Keratinocyte (primary cell): ENCODE results near the gene CHL1. TPM values are rescaled to one million over a fixed set of nuclear protein-coding genes. Genes with fewer than 3 reads are reported as not detected.

Source experiments
- DNase-seq: peaks from one replicate; pipeline ENCODE4 v3.0.0-alpha.2; 2011; ENCODE audit warnings: low read depth, missing footprints, low spot score
- FAIRE-seq: peaks from 2 replicates; lab custom pipeline; 2011; peaks lifted over from hg19 to GRCh38; lab: Jason Lieb, UNC
- H2AFZ ChIP-seq: 2 replicates; pipeline ENCODE4 v1.6.0; 2012; ENCODE audit warnings: low read length, control low read depth, inconsistent platforms; ENCODE audit not compliant: control insufficient read depth
- H3K27ac ChIP-seq: 2 replicates; pipeline ENCODE4 v1.5.1; 2011; ENCODE audit warnings: low read length; ENCODE audit not compliant: control insufficient read depth, insufficient read depth
- H3K27me3 ChIP-seq: 3 replicates; pipeline ENCODE4 v1.6.0; 2011; ENCODE audit warnings: low read length; ENCODE audit not compliant: control insufficient read depth, insufficient read depth; ENCODE audit errors: extremely low read depth
- H3K36me3 ChIP-seq, 2 experiments: 2 replicates in 1 of 2; 3 replicates in 1 of 2; pipeline ENCODE4 v1.5.1; 2011; ENCODE audit warnings: low read length in 2 of 2, mild to moderate bottlenecking in 1 of 2; ENCODE audit not compliant: control insufficient read depth in 2 of 2, insufficient read depth in 2 of 2; ENCODE audit errors: extremely low read depth in 1 of 2
- H3K4me1 ChIP-seq: 3 replicates; pipeline ENCODE4 v1.5.1; 2011; ENCODE audit warnings: low read length; ENCODE audit not compliant: control insufficient read depth, insufficient read depth; ENCODE audit errors: extremely low read depth
- H3K4me2 ChIP-seq: 3 replicates; pipeline ENCODE4 v1.6.0; 2011; ENCODE audit warnings: low read depth, low read length; ENCODE audit not compliant: control insufficient read depth, insufficient read depth; ENCODE audit errors: extremely low read depth
- H3K4me3 ChIP-seq, 3 experiments: fragments of 200-600 bp in 1 of 3; sonication (generic) in 1 of 3; 2 replicates in 2 of 3; 3 replicates in 1 of 3; pipeline ENCODE4 v1.5.1; 2011 to 2016; ENCODE audit warnings: low read length in 3 of 3, mild to moderate bottlenecking in 3 of 3, control low read depth in 2 of 3, inconsistent platforms in 1 of 3, low read depth in 1 of 3, mixed read lengths in 1 of 3, mixed run types in 1 of 3, moderate library complexity in 1 of 3; ENCODE audit not compliant: control insufficient read depth in 2 of 3, insufficient read depth in 2 of 3; ENCODE audit errors: extremely low read depth in 1 of 3
- H3K79me2 ChIP-seq: 2 replicates; pipeline ENCODE4 v1.6.0; 2012; ENCODE audit warnings: low read length; ENCODE audit not compliant: control insufficient read depth, insufficient read depth
- H3K9ac ChIP-seq: 3 replicates; pipeline ENCODE4 v1.6.0; 2011; ENCODE audit warnings: low read length; ENCODE audit not compliant: control insufficient read depth, insufficient read depth; ENCODE audit errors: extremely low read depth
- H3K9me1 ChIP-seq: 3 replicates; pipeline ENCODE4 v1.6.0; 2011; ENCODE audit warnings: low read length; ENCODE audit not compliant: control insufficient read depth, insufficient read depth; ENCODE audit errors: extremely low read depth
- H3K9me3 ChIP-seq: 2 replicates; pipeline ENCODE4 v1.5.1; 2012; ENCODE audit warnings: low read depth, low read length; ENCODE audit not compliant: control insufficient read depth
- H4K20me1 ChIP-seq: 3 replicates; pipeline ENCODE4 v1.6.0; 2011; ENCODE audit warnings: low read length; ENCODE audit not compliant: control insufficient read depth, insufficient read depth; ENCODE audit errors: extremely low read depth
- CTCF ChIP-seq, 3 experiments: IDR thresholded peaks in 1 of 3; conservative IDR thresholded peaks in 1 of 3; optimal IDR thresholded peaks in 1 of 3; 2 replicates in 2 of 3; 3 replicates in 1 of 3; pipeline versions ENCODE3 to v1.5.1; 2011; ENCODE audit warnings: low read length in 3 of 3, mild to moderate bottlenecking in 3 of 3, moderate library complexity in 2 of 3, control low read depth in 1 of 3, inconsistent platforms in 1 of 3; ENCODE audit not compliant: insufficient read depth in 2 of 3; ENCODE audit errors: extremely low read depth in 1 of 3
- EZH2 ChIP-seq: IDR thresholded peaks from one replicate; pipeline ENCODE4 v1.6.1; 2012; ENCODE audit warnings: inconsistent platforms, mild to moderate bottlenecking, low read length, moderate library complexity
- dilution Hi-C: fragments of 300-500 bp; cut with MboI; formaldehyde crosslinking; loops from one replicate; pipeline ENCODE4 v1.7.0; 2020; ENCODE audit warnings: low sequenced_read_pairs; ENCODE audit not compliant: extremely low pct_ligation_motif_present
- polyA plus RNA-seq, 5 experiments: library from polyadenylated mRNA; depleted of rRNA in 3 of 5; stranded (reverse) in 3 of 5; stranded (forward) in 1 of 5; unstranded in 1 of 5; fragments of >200 nt; gene quantifications; 1 replicate in 1 of 5; 2 replicates in 3 of 5; 3 replicates in 1 of 5; pipeline versions ENCODE4 v1.2.1 to v1.2.3, GENCODE V29; 2011 to 2012; ENCODE audit warnings: missing spikeins in 2 of 5, low read depth in 1 of 5, low replicate concordance in 1 of 5

CHL1 gene
- polyA plus RNA-seq, 1 donor (not counting 4 experiments of a cell fraction or from before 2014, with no cell fraction given): 0.04 TPM

GRCh38 chr3:274927-275326 is 78.4 kb downstream of the CHL1 start:
- dilution Hi-C loops: no loop called here
- TF ChIP-seq EZH2: no peak
- no peak for TF ChIP-seq CTCF (optimal IDR thresholded peaks at IDR 0.05 in 1 of 3, IDR thresholded peaks at IDR 0.05 in 1 of 3, conservative IDR thresholded peaks at IDR 0.05 in 1 of 3; ENCODE audit: extremely low read depth in 1 of 3, insufficient read depth in 2 of 3, low read length in 3 of 3)
- Histone ChIP-seq H3K4me1 (no peaks in the 10 kb centered on the region), H3K9ac (no peak overlapping the region), H2AFZ (no peak overlapping the region), H3K4me3 (no peak overlapping the region), H3K9me3 (no peaks in the 10 kb centered on the region), H3K4me2 (no peak overlapping the region), H3K36me3 (no peaks in the 10 kb centered on the region), H3K9me1 (no peaks in the 10 kb centered on the region), H3K27me3 (no peaks in the 10 kb centered on the region), H3K27ac (no peak overlapping the region), H4K20me1 (no peaks in the 10 kb centered on the region), H3K79me2 (no peaks in the 10 kb centered on the region)
- FAIRE-seq: no peak
- DNase-seq: no peak

- no peaks in the 10 kb centered on the region for H3K9me3 ChIP-seq
- no peak overlapping the region for H3K9ac ChIP-seq
- H3K9me1 ChIP-seq: no peaks in the 10 kb centered on the region
- H4K20me1 ChIP-seq: no peaks in the 10 kb centered on the region
- no peak for FAIRE-seq
- no peak overlapping the region for H2AFZ ChIP-seq
- no peaks in the 10 kb centered on the region for H3K4me1 ChIP-seq
- TF ChIP-seq EZH2 (no peak), CTCF (optimal IDR thresholded peaks at IDR 0.05 in 1 of 3, IDR thresholded peaks at IDR 0.05 in 1 of 3, conservative IDR thresholded peaks at IDR 0.05 in 1 of 3; ENCODE audit: extremely low read depth in 1 of 3, insufficient read depth in 2 of 3, low read length in 3 of 3) (no peak)
- no peak overlapping the region for H3K27ac ChIP-seq
- DNase-seq: no peak
- no peak overlapping the region for H3K4me3 ChIP-seq
- dilution Hi-C loops: no loop called here
- H3K27me3 ChIP-seq: no peaks in the 10 kb centered on the region
- H3K4me2 ChIP-seq: no peak overlapping the region
- no peaks in the 10 kb centered on the region for H3K79me2 ChIP-seq
- H3K36me3 ChIP-seq: no peaks in the 10 kb centered on the region
Measured at GRCh38 chr3:277873-278272, 81.3 kb downstream of the CHL1 start.
